GM12874 (cell line): ENCODE results near the gene PARP14.

ENCODE experiments used
- CTCF ChIP-seq: IDR thresholded peaks from 2 replicates; pipeline ENCODE4 v1.5.1; 2011; ENCODE audit warnings: low read depth, mild to moderate bottlenecking, control low read depth, low read length, moderate library complexity; ENCODE audit not compliant: insufficient read depth

The PARP14 gene

GRCh38 chr3:122695927-122696561 lies 15.4 kb downstream of the PARP14 start:
- TF ChIP-seq CTCF: no peak

- TF ChIP-seq CTCF: no peak
These were observed 17.4 kb downstream of the PARP14 start for GRCh38 chr3:122697952-122698620.

GRCh38 chr3:122700193-122700592 lies 19.6 kb downstream of the PARP14 start:
- no peak for TF ChIP-seq CTCF

- no peak for TF ChIP-seq CTCF
These were observed 24.7 kb downstream of the PARP14 start for GRCh38 chr3:122705379-122705778.

- TF ChIP-seq CTCF: no peak
These were observed 33.6 kb downstream of the PARP14 start for GRCh38 chr3:122714273-122714672.

GRCh38 chr3:122716667-122717066 lies 36.0 kb downstream of the PARP14 start:
- no peak for TF ChIP-seq CTCF

- no peak for TF ChIP-seq CTCF
These were observed 38.8 kb downstream of the PARP14 start for GRCh38 chr3:122719273-122719921.
